NB4 (cell line): ENCODE data around the gene ST3GAL4.
A peak's percentile ranks its signal among the peaks of the same experiment; 100 is the strongest.
"Not testable (repeated sequence)": the region's sequence is repeated elsewhere in the genome, so short reads cannot be mapped to it uniquely, and the experiment has no call there.

ENCODE experiments used
- DNase-seq: peaks from one replicate; pipeline ENCODE4 v3.0.0; 2010; ENCODE audit warnings: low read depth
- H3K4me3 ChIP-seq: one replicate; pipeline ENCODE4 v1.5.1; 2011; ENCODE audit warnings: mild to moderate bottlenecking, low read depth, low read length, moderate library complexity
- MYC ChIP-seq: IDR thresholded peaks from 2 replicates; pipeline ENCODE4 v1.6.1; 2011; ENCODE audit warnings: low read depth, low read length
- POLR2A ChIP-seq: IDR thresholded peaks from 2 replicates; pipeline ENCODE4 v1.6.1; 2011; ENCODE audit warnings: mild to moderate bottlenecking; ENCODE audit not compliant: insufficient read length; ENCODE audit errors: extremely low read depth
- TF ChIP-seq, protein P1 (sequence below): IDR thresholded peaks from one replicate; pipeline ENCODE4 v1.5.1; 2012; ENCODE audit warnings: low read depth, low read length
- TF ChIP-seq, protein P2 (sequence below): IDR thresholded peaks from 2 replicates; pipeline ENCODE4 v1.6.1; 2011; ENCODE audit warnings: low read depth, low read length

The ST3GAL4 gene, protein sequence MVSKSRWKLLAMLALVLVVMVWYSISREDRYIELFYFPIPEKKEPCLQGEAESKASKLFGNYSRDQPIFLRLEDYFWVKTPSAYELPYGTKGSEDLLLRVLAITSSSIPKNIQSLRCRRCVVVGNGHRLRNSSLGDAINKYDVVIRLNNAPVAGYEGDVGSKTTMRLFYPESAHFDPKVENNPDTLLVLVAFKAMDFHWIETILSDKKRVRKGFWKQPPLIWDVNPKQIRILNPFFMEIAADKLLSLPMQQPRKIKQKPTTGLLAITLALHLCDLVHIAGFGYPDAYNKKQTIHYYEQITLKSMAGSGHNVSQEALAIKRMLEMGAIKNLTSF

DNA sequence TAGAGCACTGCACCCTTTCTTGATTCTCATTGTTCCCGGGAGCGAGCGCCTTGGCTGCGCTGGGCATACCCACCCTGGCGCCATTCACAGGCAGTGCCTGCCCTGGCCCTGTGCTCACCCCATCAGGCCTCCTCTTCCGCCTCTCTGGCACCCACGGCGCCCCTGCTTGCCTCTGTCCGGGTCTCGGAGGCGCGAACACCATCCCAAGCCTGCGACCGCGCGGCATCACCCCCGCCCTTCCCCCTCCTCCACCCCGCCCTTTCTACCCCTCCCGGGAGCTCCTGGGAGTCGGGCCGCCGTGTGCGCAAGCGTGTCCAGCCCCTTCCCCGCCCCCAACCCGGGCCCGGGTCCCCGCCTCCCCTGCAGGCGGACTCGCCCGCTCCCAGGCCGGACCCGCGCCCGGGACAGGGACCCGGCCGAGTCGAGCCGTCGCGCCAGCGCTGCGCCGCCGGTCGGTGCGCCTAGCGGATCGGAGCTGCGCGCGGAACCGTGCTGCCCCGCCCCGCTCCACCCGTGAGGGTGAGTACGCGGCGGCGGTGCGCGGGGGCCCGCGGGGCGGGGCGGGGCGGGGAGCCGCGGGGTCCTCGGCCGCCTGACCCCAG lies at the start of gene ST3GAL4:
TSS of gene ST3GAL4 (plus strand) at position 363 of the 602 bp plus-strand sequence. CDS start 50,470 bp downstream, outside the sequence.
- TF ChIP-seq, protein P1, sequence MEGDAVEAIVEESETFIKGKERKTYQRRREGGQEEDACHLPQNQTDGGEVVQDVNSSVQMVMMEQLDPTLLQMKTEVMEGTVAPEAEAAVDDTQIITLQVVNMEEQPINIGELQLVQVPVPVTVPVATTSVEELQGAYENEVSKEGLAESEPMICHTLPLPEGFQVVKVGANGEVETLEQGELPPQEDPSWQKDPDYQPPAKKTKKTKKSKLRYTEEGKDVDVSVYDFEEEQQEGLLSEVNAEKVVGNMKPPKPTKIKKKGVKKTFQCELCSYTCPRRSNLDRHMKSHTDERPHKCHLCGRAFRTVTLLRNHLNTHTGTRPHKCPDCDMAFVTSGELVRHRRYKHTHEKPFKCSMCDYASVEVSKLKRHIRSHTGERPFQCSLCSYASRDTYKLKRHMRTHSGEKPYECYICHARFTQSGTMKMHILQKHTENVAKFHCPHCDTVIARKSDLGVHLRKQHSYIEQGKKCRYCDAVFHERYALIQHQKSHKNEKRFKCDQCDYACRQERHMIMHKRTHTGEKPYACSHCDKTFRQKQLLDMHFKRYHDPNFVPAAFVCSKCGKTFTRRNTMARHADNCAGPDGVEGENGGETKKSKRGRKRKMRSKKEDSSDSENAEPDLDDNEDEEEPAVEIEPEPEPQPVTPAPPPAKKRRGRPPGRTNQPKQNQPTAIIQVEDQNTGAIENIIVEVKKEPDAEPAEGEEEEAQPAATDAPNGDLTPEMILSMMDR = no peak
- TF ChIP-seq MYC (peak; percentile 48; the same call in 1 of the 2 replicates), POLR2A (peak; percentile 73)
- TF ChIP-seq, protein P2, sequence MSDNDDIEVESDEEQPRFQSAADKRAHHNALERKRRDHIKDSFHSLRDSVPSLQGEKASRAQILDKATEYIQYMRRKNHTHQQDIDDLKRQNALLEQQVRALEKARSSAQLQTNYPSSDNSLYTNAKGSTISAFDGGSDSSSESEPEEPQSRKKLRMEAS = no peak; the same call in 1 of the 2 replicates
- DNase-seq = peak; percentile 96
- H3K4me3 ChIP-seq = peak within 1 kb of the TSS; percentile 96

DNA sequence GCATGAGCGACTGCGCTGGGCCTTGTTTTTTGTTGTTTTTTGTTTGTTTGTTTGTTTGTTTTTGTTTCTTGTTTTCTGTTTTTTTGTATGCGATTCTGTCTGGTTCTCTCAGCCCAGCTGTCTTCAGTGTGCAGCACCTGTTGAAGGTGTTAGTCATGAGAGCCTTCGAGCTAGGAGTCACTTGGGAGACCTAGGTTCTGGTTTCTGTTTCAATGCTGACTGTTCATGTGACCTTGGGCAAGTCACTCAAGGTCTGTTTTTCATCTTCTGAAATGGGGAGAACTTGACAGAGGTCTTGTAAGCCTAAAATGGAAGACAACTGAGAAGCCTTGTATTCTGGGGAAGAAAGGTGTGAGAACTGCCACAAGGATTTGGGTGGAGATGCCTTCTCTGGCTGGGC lies 49.8 kb upstream of the ST3GAL4 start:
- DNase-seq = no peak
- H3K4me3 ChIP-seq = no peak overlapping the region
- TF ChIP-seq, protein P2 = no peak
- TF ChIP-seq MYC = no peak
- TF ChIP-seq, protein P1 = no peak
- TF ChIP-seq POLR2A = no peak

DNA sequence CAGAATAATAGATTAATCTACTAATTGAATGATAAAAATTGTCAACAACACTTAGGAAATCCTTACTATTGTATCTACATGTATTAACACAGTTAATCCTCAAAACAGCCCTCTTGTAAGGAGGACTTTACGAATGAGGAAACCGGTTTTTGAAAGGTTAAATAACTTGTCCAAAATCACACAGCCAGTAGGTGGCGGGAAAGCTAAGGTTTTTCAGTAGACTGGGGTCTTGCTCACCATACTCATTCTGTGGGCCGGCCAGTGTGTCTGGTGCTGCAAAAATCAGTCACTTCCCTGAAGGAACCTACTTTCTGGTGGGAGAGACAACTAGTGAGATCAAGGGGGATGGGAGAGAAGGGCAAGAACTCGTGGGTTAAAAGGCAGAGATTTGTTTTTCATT lies 47.8 kb upstream of the ST3GAL4 start:
- no peak for TF ChIP-seq POLR2A
- TF ChIP-seq, protein P1 = peak; percentile 60
- TF ChIP-seq, protein P2 = no peak
- TF ChIP-seq MYC = peak; percentile 26; the same call in 1 of the 2 replicates
- DNase-seq = peak; percentile 90

DNA sequence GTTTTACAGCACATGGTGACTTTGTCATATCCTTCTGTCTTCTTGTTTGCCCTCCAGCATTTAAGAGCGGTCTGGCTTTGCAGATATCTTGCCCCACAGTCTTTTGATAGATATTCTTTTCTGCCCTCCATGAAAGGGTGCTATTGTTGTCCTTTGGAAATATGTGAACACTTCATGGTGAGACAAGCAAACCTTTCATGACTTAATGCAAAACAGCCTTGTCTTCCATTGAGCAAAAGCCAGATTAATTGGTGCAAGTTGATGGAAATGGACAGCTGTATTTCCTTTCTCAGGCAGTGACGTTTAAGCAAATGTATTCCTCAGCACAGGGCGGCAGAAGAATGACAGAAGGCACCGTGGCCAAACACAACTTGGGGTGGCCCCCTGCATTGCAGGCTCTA lies 47.2 kb upstream of the ST3GAL4 start:
- TF ChIP-seq, protein P1 = no peak
- TF ChIP-seq POLR2A (no peak), MYC (no peak)
- TF ChIP-seq, protein P2 = no peak

More for the DNA sequence above, 47.8 kb upstream of the ST3GAL4 start:
- peak overlapping the region; percentile 8 for H3K4me3 ChIP-seq

DNA sequence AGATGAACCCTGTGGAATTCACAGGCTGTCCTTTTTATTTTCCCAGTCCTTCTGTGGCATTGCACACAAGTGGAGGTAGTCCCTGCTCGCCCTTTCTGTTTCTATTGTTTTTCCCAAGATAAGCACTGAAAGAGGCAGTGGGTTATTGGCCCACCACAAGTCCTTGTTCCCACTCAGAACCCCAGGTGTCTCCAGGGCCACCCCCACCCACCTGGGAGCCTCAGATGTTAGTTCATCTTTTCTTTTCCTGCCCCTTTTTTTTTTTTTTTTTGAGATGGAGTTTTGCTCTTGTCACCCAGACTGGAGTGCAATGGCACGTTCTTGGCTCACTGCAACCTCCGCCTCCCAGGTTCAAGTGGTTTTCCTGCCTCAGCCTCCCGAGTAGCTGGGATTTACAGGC lies 46.7 kb upstream of the ST3GAL4 start:
- DNase-seq, H3K4me3 ChIP-seq: not testable (repeated sequence)

More for the DNA sequence above, 47.2 kb upstream of the ST3GAL4 start:
- no peak for DNase-seq
- peak overlapping the region; percentile 8 for H3K4me3 ChIP-seq

DNA sequence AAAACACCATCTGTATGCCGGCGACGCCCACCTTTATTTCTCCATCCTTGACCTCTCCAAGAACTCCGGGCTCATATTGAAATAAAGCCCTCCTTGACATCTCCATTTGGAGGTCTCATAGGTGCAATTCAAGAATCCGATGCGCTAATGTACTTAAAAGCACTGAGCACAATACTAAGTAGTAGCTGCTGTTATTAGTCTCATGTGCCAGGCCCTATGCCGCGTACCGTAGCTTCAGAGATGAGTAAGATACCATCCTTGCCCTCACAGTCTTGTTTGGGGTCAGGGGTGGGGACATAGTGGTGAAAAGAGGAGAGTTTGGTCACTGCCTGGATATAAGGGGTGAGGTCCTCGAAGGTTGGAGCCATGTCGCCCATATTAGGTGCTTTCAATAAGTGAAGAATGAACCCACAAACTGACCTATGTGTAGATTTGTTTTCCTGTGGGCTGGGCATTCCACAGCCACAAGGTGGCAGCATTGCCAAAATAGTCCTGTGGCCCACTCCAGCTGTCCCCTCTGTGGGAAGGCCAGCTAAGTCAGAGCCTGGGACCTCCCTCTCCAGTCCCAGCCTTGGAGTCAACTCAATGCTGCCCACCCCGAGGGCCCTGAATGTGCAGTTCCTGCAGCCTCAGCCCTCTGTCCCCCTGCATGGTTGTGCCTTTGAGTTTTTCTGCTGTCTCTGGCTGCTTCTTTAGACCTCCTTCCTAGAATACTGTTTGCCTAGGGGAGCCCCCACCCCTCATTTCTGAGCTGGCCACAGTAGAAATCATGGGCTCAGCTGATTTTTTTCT lies 45.1 kb upstream of the ST3GAL4 start:
- H3K4me3 ChIP-seq = no peak overlapping the region
- TF ChIP-seq POLR2A = no peak
- TF ChIP-seq, protein P1 = peak; percentile 97
- DNase-seq = peak; percentile 94
